Psoas muscle (tissue), 8 donors: ENCODE data around the gene CCDC146. TPM values are rescaled to one million over a fixed set of nuclear protein-coding genes. Genes with fewer than 3 reads are reported as not detected.

Experiments used
- ATAC-seq, 4 donors: fragments of 200-7000 bp; cut with Tn5 transposase; one replicate each; pipeline ENCODE4 v1.9.1; 2020; ENCODE audit warnings: moderate library complexity in 3 of 4, mild to moderate bottlenecking in 2 of 4
- DNase-seq, 2 donors: peaks; one replicate each; pipeline ENCODE4 v3.0.0-alpha.2; 2020
- H3K27ac ChIP-seq: fragments of 200-600 bp; one replicate; pipeline ENCODE4 v1.8.0; 2022
- H3K27me3 ChIP-seq, 3 donors: fragments of 200-600 bp in 1 of 3; one replicate each; pipeline versions ENCODE4 v1.6.1 to v1.8.0; 2013 to 2022; ENCODE audit warnings: low read length in 2 of 3, mild to moderate bottlenecking in 2 of 3, moderate library complexity in 1 of 3; ENCODE audit not compliant: insufficient read depth in 3 of 3
- H3K36me3 ChIP-seq, 2 donors: fragments of 200-600 bp in 1 of 2; one replicate each; pipeline versions ENCODE4 v1.6.1 to v1.8.0; 2013 to 2022; ENCODE audit warnings: low read depth in 1 of 2, mild to moderate bottlenecking in 1 of 2, moderate library complexity in 1 of 2; ENCODE audit not compliant: insufficient read depth in 1 of 2
- H3K4me1 ChIP-seq: fragments of 200-600 bp; one replicate; pipeline ENCODE4 v1.8.0; 2022
- H3K4me3 ChIP-seq: fragments of 200-600 bp; one replicate; pipeline ENCODE4 v1.8.0; 2022; ENCODE audit warnings: mild to moderate bottlenecking
- H3K9me3 ChIP-seq: fragments of 200-600 bp; one replicate; pipeline ENCODE4 v1.8.0; 2022
- WGBS, 3 donors: extraction: QIAGEN DNeasy Blood & Tissue Kit; methylation state at CpG; one replicate each; pipeline versions ENCODE4 v1.1.6 to v1.1.7; 2013; 5-methylcytosine and 5-hydroxymethylcytosine counted together
- intact Hi-C, 2 donors: fragments of 100-400 bp; cut with DNase I; formaldehyde crosslinking; loops; one replicate each; pipeline versions ENCODE4 v1.11.0 to v1.14.2; 2022
- polyA plus RNA-seq, 3 donors: library from polyadenylated mRNA; stranded (reverse); fragments of 200-250 nt; gene quantifications; one replicate each; pipeline ENCODE4 v1.2.3, GENCODE V29; 2013
- total RNA-seq, 4 donors: library from RNA; stranded (reverse); fragmentation: NEBNext Ultra II Directional in 2 of 4; extraction: Animal tissue kit (Norgen Biotek cat#: 25700) in 2 of 4; gene quantifications; one replicate each; pipeline versions ENCODE4 v1.2.1 to v1.2.4, GENCODE V29; 2021 to 2023
- TF ChIP-seq, protein P1 (sequence below): fragments of 200-600 bp; IDR thresholded peaks from one replicate; pipeline ENCODE4 v1.8.0; 2022; ENCODE audit warnings: antibody characterized with exemption
- donor health status: healthy with polysubstance abuse.
- donor health status: DM: no; HTN: no; CAD: no; lungs with moderate emphysema.
- donor health status: Bipolar disorder and iron deficiency.
- donor health status: healthy.
- donor health status: DM: yes; HTN: yes; CAD: no.
- donor health status: DM: no; HTN: no; CAD: no.
- donor health status: DM: no; HTN: no; CAD: no.
- donor health status: DM: yes; HTN: yes; CAD: no.

Gene CCDC146
- total and polyA plus RNA-seq, 7 donors: 1.2 to 3.5 (median 1.9) TPM

DNA sequence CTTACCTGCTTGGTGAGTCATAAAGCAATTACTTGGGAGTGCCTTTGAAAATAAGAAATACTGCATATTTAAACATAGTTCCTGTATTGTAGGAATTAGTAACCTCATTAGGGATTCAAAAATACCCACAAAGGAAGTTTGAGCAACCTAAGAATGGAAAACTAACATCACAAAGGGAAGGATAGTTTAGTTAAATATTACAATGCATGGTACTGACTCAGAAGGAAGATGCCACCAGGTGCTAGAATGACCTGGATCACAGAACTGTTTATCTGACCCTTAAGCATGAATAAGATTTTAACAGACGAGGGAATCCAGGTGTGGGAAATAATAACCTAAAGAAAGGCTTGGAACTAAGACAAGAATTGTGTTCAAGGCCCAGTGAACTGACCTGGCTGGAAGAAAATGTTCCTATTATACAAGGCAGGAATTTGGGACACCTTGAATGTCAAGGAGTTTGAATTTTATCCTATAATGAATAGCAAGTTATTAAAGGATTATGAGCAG is 187.4 kb downstream of the CCDC146 start:
- TF ChIP-seq, protein P1, sequence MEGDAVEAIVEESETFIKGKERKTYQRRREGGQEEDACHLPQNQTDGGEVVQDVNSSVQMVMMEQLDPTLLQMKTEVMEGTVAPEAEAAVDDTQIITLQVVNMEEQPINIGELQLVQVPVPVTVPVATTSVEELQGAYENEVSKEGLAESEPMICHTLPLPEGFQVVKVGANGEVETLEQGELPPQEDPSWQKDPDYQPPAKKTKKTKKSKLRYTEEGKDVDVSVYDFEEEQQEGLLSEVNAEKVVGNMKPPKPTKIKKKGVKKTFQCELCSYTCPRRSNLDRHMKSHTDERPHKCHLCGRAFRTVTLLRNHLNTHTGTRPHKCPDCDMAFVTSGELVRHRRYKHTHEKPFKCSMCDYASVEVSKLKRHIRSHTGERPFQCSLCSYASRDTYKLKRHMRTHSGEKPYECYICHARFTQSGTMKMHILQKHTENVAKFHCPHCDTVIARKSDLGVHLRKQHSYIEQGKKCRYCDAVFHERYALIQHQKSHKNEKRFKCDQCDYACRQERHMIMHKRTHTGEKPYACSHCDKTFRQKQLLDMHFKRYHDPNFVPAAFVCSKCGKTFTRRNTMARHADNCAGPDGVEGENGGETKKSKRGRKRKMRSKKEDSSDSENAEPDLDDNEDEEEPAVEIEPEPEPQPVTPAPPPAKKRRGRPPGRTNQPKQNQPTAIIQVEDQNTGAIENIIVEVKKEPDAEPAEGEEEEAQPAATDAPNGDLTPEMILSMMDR: no peak
- Histone ChIP-seq H3K27ac (no peak overlapping the region), H3K4me1 (peaks cover 4% of the 10 kb centered on the region), H3K9me3 (no peaks in the 10 kb centered on the region), H3K4me3 (no peak overlapping the region), H3K27me3 (no peaks in the 10 kb centered on the region), H3K36me3 (peaks cover 0 to 7% of the 10 kb centered on the region in 2 donors)
- intact Hi-C loops: no loop called here
- no peak for ATAC-seq
- no peak for DNase-seq
- 39 to 48% (median 45%) methylated on average over 1 of the region's 1 CpG for whole genome bisulfite sequencing, 3 donors

DNA sequence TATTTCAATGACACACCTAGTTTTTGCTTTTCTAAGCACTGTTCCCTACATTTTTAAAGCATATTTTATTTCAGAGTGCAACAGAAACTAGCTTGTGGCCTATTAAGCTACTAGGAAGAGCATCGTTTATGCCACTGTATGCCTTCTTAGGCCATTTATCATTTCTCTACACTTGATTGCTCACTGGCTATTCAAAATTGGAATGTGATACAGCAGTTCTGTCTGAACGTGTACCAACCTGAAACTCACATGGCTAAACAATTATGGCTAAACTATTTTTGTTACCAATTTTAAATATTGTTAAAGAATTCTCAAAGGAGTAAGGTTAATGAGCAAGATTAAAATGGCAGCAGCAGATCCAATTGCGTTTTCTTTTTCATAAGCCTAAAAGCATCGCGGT is 188.6 kb downstream of the CCDC146 start:
- TF ChIP-seq, protein P1: no peak
- H3K4me3 ChIP-seq: no peak overlapping the region
- H3K4me1 ChIP-seq: peaks cover 4% of the 10 kb centered on the region
- H3K27me3 ChIP-seq: no peaks in the 10 kb centered on the region
- 66 to 80% (median 72%) methylated on average over 5 of the region's 5 CpGs for WGBS, 3 donors
- DNase-seq (no peak), ATAC-seq (no peak)
- intact Hi-C loops: no loop called here
- H3K27ac ChIP-seq: no peak overlapping the region
- H3K36me3 ChIP-seq: peaks cover 0 to 7% of the 10 kb centered on the region in 2 donors
- no peaks in the 10 kb centered on the region for H3K9me3 ChIP-seq

DNA sequence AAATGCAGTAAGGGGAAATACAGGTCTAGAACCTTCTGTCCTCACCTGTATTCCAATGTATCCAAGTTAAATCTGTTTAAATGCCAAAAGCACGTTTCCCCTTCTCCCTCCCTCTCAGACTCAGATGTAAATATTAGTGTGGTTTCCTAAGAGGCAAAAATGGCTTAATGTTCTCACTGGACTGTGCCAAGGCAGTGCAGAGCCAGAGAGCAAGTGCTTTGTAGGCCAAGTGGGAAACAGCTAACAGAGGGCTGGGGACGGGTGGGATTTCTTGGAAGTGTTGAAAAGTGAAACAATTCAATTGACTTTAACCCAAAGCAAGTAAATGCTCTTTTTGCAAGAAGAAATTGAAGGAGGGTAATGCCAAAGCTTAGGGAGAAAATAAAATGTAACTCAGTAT is 190.7 kb downstream of the CCDC146 start:
- Histone ChIP-seq H3K27ac (no peak overlapping the region), H3K36me3 (peaks cover 0 to 11% of the 10 kb centered on the region in 2 donors), H3K27me3 (no peaks in the 10 kb centered on the region), H3K9me3 (no peaks in the 10 kb centered on the region), H3K4me3 (no peak overlapping the region), H3K4me1 (peaks cover 4% of the 10 kb centered on the region)
- ATAC-seq: no peak
- intact Hi-C loops: no loop called here
- TF ChIP-seq, protein P1: no peak
- WGBS, 3 donors: 28 to 48% (median 33%) methylated on average over 2 of the region's 2 CpGs
- DNase-seq: no peak

DNA sequence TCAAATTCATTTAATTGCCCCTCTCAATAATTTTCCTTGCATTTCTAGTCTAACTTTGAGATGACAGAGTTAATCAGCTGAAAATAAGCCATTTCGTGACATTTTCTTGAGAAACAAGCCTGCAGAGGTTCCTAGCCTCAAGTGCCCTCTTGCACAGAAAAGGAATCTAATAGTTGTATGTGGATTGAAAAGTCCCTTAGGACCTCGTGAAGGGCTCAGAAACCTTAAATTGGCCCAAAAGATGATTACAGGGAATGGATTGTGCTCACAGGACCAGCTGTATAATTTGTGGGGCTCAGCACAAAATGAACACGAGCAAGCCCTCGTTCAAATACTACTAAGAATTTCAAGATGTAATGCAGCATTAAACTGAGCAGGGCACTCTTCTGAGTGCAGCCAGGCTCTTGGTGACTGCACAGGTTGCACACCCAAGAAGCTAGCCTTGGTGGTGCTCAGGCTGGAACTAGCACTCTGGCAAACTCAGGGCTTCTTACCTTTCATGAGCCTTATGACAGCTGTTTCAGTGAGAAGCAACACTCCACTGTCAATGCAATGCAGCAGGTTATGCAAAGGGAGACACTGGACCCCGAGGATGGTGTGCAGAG is 191.6 kb downstream of the CCDC146 start:
- DNase-seq (no peak), ATAC-seq (peak in 1 of 4 donors; percentile 27)
- TF ChIP-seq, protein P1: no peak
- no peaks in the 10 kb centered on the region for H3K27me3 ChIP-seq
- 46 to 61% (median 48%) methylated on average over 5 of the region's 5 CpGs for WGBS, 3 donors
- H3K9me3 ChIP-seq: no peaks in the 10 kb centered on the region
- peaks cover 0 to 11% of the 10 kb centered on the region in 2 donors for H3K36me3 ChIP-seq
- peaks cover 4% of the 10 kb centered on the region for H3K4me1 ChIP-seq
- no peak overlapping the region for H3K27ac ChIP-seq
- H3K4me3 ChIP-seq: no peak overlapping the region
- intact Hi-C loops: no loop called here

DNA sequence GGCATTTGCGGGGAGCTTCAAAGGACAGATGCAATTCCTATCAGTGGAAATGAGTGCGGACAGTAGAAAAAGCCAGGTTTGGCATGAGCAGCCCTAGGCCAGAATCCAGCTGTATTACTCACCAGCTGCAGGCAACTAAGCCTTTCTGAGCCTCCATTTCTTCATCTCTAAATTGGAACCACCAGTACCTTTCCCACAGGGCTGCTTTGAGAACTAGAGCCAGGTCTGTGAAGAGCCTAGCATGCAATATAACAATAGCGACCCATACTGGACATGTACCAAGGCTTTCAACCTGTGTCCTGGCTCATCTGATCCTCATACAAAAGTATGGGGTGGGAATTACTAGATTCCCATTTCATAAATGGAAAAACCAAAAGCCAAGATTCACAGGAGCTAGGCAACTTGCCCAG is 192.8 kb downstream of the CCDC146 start:
- H3K27ac ChIP-seq: no peak overlapping the region
- H3K4me1 ChIP-seq: no peaks in the 10 kb centered on the region
- peak; percentile 34 to 61 for DNase-seq
- intact Hi-C loops: no loop called here
- TF ChIP-seq, protein P1: no peak
- no peak overlapping the region for H3K4me3 ChIP-seq
- 55 to 69% (median 57%) methylated on average over 3 of the region's 3 CpGs for WGBS, 3 donors
- H3K9me3 ChIP-seq: no peaks in the 10 kb centered on the region
- peak in 3 of 4 donors; percentile 51 to 63 (median 60) for ATAC-seq
- H3K27me3 ChIP-seq: no peaks in the 10 kb centered on the region
- peaks cover 0 to 11% of the 10 kb centered on the region in 2 donors for H3K36me3 ChIP-seq
